HTR-8/SVneo (cell line): ENCODE results near the gene NTMT1.
"Not testable (repeated sequence)": the region's sequence is repeated elsewhere in the genome, so short reads cannot be mapped to it uniquely, and the experiment has no call there.

Source experiments
- DNase-seq: peaks from one replicate; pipeline ENCODE4 v3.0.0; 2011; ENCODE audit warnings: low spot score, mixed read lengths; ENCODE audit not compliant: insufficient read length
- FAIRE-seq: peaks from 2 replicates; lab custom pipeline; 2011; peaks lifted over from hg19 to GRCh38; lab: Jason Lieb, UNC

Gene NTMT1, protein sequence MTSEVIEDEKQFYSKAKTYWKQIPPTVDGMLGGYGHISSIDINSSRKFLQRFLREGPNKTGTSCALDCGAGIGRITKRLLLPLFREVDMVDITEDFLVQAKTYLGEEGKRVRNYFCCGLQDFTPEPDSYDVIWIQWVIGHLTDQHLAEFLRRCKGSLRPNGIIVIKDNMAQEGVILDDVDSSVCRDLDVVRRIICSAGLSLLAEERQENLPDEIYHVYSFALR

DNA sequence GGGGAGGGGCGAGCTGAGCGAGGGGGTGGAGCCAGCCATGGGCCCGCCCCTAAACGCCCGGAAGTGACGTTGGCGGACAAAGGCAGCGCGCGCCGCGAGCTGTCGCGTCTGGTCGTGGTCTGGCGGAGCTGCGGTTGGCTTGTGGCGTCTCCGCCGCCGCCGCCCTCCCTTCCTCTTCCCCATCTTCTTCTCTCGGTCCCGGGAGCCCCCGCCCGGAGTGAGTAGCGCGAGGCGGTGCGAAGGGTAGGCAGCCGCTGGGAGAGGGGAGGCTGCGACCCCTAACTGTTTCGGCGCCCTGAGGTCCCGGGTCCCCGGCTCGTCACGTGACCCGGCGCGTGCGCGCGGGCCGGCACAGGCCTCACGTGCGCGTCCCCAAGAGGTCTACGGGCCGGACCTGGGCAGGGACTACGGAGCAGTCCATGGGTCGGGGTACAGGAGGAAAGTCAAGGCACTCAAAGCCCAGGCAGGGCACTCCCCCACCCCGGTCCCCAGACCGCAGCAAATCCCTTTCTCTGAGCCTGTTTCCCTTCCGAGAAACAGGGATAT is at the start of gene NTMT1:
NTMT1 (plus strand) TSS at position 85 of the 546 bp plus-strand sequence. CDS start 6,541 bp downstream, outside the sequence.
- peak; percentile 68 for DNase-seq
- FAIRE-seq, result no peak

DNA sequence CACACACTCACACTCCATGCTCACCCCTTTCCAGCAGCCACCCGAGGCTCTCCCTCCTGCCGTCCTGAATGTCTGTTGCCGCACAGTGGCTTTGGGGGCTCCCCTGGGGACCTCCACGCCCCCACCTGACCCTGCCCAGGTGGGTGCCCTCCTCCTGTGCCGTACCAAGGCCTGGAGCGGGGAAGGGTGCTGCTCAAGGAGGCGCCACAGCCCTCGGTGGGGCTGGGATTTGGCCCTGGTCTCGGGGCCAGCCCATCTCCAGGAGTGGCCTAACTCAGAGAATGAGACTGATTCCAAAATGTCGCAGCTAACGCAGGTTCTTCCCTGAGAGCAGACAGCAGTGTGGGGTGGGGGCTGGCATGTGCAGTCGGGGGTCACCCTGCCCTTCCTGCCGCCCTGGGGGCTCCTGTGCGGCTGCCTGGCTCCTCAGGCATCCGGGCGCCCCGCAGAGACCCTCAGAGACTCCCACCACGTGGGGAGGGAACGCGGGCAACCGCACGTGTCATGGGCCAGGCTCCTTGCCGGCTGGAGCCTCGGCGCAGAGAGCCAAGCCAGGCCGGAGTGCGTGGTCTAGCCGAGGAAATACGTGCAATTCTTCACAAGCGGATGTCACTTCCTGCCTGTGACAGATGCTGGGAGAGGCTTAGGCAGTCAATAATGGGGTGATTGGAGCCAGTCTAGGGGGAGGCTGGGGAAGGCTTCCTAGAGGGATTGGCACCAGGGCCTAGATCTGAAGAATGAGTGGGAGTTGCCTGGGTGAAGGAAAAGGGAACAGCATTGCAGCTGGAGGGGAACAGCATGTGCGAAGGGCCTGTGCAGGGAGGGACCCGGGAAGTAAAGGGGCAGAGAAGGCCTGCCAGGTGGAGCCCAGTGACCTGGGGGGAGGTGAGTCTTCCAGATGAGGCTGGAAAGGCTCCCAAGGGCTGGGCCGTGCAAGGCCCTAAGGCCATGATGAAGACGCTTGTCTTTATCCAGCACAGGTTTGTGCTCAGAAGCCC is 49.1 kb upstream of the NTMT1 start:
- DNase-seq (no peak), FAIRE-seq (no peak)

DNA sequence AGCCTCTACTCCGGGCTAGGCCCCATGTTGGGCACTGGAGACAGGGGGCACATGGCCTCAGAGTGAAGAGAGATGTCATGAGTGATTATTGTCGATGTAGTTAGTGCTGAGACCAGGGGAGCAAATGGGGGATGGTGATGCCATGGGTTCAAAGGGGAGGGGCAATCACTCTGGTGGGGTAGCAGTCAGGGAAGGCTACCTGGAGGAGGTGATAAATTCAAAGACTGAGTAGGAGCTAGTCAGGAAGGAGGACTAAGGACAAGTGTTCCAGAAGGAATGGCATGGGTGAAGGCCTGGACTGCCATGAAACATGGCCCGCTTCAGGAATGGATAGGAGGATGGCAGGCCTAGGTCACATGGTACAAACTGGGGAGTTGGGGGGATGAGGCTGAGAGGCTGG is 46.7 kb upstream of the NTMT1 start:
- DNase-seq, result no peak

DNA sequence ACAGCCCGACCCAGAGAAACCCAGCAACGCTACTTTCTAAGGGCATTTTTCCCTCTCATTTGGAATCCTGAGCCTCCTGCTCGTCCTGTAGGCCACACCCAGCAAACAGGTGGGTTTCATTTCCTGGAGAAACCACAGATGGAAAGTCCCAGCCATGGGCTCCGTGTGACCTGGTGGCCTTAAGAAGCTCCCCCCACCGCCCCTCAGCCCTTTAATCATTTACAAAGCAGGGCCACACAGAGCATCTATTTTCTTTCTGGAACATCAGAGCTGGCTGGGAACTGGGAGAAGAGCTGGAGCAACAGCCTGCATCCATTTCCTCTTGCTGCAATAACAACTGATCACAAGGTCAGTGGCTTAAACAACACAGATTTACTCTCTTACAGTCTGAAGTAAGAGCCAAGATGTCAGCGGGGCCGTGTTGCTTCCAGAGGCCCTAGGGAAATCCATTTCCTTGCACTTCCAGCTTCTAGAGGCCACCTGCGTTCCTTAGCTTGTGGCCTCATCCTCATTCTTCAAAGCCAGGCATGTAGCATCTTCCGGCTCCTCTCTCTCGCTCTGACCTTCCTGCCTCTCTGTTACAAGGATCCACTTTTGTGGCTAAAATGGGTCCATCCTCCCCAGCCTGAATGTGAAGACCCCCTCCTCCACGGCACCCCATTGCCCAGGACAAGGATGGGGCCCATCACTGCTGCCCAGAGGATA is 45.6 kb upstream of the NTMT1 start:
- FAIRE-seq (no peak), DNase-seq (no peak)

More for the DNA sequence above, 46.7 kb upstream of the NTMT1 start:
- FAIRE-seq, result no peak

DNA sequence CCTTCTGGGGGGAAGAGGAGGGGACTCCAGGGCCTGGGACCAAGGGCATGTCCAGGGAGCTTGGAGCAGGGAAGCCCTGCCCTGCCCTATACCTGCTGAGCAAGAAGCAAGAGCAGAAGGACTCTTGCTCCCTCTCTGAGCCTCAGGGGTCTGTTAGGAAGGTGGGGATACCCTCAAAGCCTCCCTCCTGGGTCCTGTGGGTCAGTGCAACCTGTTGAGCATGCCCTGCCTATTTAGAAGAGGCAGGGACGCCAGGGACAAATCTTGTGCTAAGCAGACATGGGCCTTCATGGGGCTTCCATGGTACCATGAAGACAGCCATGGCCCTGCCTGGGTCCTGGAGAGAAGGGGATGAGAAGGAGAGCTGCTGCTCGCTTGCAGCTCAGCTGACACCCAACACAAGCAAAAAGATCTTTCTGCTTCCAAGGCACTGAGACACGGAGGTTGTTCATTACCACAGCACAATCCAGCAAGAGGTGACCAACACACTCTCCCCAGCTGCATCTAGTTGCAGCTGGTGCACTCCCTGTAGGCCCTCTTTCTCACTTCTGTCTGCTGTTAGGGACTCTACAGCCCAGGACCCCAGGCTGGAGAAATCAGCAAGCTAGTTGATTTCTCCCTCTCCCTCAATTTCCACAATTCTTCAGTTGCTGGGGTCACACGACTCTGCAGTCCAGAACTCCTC is 44.3 kb upstream of the NTMT1 start:
- FAIRE-seq (no peak), DNase-seq (no peak)

DNA sequence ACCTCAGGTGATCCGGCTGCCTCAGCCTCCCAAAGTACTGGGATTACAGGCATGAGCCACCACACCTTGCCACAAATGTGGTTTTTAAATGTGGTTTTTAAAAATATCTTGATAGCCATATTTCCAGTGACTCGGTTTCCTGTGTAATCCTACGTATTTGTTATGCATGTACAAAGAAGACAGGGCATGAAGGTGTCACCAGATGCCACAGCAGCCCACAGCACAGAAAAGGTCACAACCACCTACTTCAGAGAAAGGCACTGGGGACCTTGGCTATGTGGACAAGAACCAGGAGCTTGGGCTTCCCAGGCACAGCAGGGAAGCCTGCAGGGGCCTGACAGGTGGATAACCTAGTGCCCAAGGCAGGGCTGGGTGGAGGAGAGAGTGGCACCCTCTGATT is 43.1 kb upstream of the NTMT1 start:
- DNase-seq (no peak), FAIRE-seq (no peak)

DNA sequence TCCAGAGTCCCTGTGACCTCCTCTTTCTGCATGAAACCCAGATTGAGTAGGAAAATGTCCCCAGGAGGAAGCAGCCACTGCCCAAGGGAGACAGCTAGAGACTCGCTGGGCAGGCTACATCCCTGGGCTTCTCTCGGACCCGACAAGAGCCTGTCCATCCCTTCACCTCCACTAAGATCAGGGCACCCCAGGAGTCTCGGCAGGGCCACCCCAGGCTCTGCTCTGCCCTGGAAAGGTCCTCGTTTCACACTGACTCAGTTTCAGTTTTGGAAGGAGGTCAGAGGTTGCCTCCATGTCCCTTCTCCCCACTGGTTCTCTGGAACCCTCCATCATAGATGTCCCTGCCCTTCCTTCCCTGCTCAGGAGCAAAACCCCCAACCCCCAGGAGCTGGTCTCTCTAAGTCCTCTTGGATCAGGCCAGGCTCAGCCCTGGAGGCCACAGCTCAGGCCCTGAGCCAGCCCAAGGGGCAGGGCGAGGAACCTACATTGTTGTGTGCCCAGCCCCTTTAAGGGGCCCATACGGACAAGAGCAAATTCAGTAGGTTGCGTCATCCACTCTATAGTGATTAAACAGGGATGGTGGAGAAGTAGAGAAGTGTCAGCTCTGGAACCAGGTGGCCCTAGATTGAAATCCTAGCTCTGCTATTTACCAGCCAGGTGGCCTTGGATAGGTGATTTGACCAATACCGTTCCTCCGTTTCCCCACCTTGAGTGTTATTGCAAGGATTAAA is 42.5 kb upstream of the NTMT1 start:
- DNase-seq, result no peak

DNA sequence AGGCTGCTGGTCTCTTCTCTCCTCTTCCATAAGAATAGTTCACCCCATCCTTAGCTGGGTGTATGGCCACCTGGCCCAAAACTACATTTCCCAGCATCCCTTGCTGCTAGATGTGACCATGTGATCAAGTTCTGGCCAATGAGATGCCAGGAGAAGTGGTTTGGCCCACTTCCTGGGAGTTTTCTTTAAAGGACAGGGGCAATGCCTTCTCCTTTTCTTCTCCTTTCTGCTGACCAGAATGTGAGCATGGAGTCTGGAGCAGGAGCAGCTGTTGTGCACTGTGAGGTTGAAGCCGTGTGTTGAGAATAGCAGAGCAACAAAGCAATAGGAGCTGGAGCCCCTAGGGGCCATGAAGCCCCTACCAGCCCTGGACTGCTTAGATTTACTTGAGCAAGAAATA is 41.8 kb upstream of the NTMT1 start:
- peak; percentile 62 for DNase-seq
- no peak for FAIRE-seq

More for the DNA sequence above, 42.5 kb upstream of the NTMT1 start:
- FAIRE-seq, result no peak

DNA sequence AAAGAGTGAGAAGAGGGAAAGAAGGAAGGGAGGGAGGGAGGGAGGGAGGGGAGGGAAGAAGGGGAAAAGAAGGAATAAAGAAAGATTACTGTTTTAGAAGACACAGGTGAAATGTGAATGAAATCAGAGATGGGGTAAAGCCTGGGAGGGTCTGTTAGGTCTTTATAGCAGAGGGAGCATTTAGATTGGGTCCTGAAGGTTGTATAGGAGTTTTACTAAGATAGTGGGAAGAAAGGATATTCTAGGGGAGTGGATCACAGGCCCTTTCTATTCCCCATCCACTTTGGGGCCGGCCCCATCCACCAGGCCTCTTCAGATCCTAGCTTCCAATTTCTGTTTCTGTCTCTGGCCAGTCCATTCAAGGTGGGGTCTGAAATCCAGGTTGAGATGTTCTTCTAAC is 40.6 kb upstream of the NTMT1 start:
- FAIRE-seq (no peak), DNase-seq (no peak)

DNA sequence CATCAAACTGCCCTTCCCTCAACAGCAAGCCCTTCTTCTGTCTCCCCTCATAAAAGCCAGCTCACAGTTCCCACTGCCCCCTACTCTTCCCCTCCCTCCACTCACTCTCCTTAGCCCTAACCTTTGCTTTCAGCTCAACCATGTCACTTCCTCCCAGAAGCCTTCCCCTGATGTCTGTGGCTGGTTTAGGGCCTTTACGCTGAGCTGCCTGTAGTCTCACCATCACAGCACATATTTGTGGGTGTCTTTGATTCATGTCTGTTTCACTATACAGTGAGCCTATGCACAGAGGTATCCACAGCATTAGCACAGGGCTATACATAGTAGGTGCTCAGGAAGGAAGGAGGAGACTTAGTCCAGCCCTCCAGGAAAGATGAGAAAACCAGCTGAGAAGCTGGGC is 39.7 kb upstream of the NTMT1 start:
- FAIRE-seq, result no peak
- no peak for DNase-seq

DNA sequence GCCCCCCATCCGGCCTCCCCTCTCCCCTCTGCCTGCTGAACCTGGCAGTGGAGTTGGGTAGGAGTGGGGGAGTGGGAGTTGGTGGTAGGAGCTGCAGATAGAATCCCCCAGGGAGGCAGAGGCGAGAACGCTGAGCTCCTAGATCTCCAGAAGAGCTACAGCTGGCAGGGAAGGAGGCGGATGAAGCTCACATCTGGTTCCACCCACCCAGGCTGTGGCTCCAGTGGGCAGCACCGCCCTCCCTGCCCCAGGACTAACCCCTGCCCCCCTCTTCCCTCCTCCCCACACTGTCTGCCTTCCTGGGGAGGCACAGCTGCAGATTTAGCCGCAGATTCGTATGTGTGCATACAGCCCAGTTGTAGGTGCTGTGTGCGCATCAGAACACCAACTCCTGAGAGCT is 39.3 kb upstream of the NTMT1 start:
- DNase-seq (no peak), FAIRE-seq (no peak)

DNA sequence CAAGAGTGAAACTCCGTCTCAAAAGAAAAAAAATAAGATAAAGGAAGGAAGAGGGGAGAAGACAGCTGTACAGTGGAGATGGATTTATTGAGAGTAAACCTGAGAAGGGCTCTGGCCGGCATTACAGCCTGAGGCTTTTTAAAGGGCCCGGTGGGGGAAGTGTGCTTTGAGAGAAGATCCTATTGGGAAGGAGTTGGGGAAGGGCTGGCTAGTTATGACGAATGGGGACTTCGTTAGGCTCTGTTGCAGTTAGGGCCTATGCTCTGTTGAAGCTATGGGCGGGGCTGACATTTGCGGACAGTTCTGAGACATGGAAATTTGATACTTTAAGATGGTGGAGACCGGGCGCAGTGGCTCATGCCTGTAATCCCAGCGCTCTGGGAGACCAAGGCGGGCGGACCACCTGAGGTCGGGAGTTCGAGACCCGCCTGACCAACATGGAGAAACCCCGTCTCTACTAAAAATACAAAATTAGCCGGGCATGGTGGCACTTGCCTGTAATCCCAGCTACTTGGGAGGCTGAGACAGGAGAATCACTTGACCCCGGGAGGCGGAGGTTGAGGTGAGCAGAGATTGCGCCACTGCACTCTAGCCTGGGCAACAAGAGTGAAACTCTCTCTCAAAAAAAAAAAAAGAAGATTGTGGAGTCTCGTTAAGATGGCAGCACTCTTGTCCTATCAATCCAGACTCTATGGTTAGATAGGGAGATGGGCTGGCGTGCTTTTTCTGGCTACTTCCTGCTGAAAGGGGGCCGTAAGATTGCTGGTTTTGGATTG is 38.3 kb upstream of the NTMT1 start:
- FAIRE-seq, result no peak
- no peak for DNase-seq

DNA sequence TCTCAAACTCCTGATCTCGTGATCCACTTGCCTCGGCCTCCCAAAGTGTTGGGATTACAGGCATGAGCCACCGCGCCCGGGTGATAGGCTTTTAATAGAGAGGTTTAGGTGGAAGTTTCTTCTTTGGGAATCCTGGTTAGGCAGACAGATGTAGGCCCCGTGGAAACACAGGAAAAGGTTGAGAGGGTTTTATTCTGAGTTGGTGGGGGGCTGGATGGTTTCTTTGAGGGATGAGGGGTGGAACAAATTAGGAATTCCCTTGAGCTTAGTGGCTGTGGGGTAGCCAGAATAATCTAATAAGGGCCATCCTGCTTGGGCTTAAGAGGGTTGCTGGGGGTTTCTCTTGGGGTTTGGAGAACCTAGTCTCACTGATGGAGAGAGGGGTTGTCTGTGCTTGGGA is 35.5 kb upstream of the NTMT1 start:
- FAIRE-seq (no peak), DNase-seq (no peak)

DNA sequence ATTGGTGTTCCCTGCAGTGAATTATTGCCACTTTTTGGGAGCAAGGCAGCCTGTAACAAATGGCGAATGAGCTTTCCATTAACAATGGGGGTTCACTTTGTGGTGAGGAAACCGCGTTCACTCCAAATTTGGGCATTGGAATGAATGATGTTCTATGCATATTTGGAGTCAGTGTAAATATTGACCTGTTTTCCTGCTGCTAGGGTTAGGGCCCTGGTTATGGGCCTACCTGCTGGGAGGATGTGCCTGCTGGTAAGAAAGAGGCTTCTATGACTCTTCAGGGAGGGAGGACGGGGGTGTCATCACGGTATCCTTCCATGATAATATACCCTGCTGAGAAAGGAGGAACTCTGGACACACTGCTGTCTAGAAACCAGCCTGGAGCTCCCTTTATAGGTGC is 34.0 kb upstream of the NTMT1 start:
- no peak for FAIRE-seq
- no peak for DNase-seq

DNA sequence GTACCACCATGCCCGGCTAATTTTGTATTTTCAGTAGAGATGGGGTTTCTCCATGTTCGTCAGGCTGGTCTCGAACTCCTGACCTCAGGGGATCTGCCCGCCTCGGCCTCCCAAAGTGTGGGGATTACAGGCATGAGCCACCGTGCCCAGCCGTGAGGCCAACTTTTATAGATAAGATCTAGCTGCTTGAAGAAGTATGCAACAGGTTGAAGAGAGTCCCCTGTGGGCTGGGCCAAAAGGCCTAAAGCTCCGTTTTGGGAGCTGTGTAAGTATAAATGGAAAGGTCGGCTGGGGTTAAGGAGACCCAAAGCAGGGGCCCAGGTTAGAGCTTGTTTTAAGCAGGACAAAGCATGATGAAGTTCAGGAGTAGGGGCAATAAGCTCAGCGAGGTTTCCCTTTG is 33.2 kb upstream of the NTMT1 start:
- FAIRE-seq, DNase-seq: not testable (repeated sequence)

DNA sequence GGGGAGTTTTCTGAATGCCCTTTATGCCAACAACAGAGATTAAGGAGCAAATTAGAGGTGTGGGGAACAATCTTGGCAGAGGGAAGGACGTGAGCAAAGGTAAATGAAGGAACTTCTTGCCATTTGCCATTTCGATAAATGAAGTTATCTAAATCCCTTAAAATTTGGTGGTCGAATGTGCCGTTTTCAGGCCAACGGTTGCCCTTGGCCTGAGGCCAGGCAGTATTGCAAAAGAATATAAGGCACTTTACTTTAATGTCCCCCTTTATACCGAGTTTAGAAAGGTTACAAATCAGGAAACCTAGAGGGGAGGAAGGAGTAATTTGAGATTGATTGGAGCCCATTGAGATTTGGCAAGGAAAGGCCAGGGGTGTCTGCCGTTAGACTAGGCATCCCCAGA is 31.3 kb upstream of the NTMT1 start:
- no peak for FAIRE-seq
- DNase-seq, result no peak

DNA sequence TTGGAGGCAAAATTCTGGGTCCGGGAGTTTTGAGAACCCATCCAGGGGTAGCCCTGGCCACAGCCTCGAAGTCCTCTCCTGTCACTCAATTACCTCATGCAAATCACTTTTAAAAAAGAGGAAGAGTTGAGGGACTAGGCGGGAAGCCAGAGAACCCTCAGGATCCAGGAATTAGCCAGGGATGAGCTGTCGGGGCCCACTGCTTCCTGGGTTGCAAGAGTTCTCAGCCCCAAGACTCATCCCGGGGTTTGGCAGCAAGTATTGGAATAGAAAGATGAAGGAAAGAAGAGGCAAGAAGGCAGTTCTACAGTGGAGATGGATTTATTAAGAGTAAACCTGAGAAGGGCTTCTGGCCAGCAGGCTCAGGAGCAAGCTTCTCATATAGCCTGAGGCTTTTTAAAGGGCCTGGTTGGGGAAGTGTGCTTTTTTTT is 30.6 kb upstream of the NTMT1 start:
- FAIRE-seq (no peak), DNase-seq (no peak)

DNA sequence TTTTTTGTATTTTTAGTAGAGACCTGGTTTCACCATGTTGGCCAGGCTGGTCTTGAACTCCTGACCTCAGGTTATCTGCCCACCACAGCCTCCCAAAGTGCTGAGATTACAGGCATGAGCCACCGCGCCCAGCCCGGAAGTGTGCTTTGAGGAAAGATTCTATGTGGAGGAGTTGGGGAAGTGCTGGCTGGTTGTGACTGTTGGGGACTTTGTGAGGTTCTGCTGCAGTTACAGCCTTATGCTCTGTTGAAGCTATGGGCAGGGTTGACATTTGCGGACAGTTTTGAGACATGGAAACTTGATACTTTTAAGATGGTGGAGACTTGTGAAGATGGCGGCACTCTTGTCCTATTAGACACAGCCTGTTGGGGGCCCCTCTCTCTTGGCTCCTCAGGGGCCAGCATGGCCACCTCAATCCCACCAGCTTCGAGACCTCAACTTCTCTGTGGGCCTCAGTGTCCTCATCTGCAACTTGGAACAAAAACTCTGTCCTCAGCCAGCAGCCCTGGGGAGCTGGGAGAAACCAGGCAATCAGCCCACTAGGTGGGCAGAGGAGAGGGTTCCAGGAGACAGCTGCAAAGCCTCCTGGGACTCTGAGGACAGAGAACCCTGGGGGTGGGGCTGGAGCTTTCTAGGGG is 29.9 kb upstream of the NTMT1 start:
- no peak for FAIRE-seq

More for the DNA sequence above, 29.9 kb upstream of the NTMT1 start:
- no peak for DNase-seq
